A204.1 (cell line): ENCODE measurements around the gene ALPK1.
"Not testable (repeated sequence)": the region's sequence is repeated elsewhere in the genome, so short reads cannot be mapped to it uniquely, and the experiment has no call there.

Source experiments
- FAIRE-seq: peaks from 2 replicates; lab custom pipeline; 2012; peaks lifted over from hg19 to GRCh38; lab: Jason Lieb, UNC

ALPK1 gene

DNA sequence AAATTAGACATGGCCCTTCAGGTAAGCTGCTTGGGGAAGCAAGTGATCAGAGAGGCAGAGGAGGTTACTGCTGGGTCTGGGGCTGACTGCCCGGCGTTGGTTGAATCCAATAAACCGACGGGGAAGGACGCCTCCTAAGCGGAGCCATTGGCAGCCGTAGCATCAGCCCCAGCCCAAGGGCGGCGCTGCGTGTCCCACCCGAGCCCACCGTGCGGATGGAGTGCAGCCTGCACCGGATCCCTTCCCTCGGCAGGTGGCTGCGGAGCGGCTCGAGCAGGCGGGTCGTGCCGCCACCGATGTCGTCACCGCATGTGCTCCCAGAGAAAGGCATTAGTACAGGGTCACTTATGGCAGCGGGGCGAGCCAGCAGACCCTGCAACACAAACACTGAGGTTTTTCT is 82.1 kb downstream of the ALPK1 start:
- FAIRE-seq, result no peak

DNA sequence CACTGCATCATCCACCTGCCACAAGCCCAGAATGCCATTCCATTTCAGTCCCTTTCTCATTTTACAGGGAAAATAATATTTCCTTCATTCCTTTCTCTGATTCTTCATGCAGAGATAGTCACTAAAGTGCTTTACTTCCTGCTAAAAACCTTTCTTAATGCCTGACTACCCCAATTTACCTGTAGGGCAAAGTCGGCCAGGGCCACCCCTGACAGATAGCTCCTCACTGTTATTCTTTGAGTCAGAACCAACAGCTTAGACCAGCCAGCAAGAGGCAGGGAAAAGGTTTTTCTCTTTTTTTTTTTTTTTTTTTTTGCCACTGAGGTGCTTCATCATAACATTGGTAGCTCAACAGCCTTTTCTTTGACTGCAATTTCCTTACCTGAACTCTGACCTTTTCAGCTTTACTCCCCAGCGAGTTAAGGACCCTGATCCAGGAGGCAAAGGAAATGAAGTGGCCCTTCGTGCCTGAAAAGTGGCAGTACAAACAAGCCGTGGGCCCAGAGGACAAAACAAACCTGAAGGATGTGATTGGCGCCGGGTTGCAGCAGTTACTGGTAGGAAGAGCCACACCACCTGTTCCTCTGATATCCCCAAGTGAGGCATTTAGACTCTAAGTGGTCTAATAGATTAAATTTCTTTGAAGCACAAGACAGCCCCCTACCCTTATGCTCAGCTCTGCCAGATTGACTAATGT is 85.0 kb downstream of the ALPK1 start:
- FAIRE-seq, result no peak

DNA sequence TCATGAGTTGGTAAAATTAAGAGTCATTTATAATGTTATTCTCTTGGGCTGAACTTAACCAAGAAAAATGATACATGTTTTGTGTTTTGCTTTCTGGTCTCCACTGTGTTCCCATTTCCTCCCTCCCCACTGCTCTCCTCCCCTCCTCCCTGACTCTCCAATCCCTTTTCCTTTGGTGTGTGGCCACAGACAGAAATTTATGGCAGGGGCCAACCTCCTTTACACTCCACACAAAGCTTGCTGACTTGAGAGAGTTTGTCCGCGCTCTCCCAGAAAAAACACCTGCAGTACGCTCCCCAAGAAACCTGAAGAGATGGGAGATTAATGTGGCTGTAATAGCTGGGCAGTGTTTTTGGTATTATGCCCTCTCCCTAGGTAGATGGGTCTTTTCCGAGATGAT is 88.9 kb downstream of the ALPK1 start:
- no peak for FAIRE-seq

DNA sequence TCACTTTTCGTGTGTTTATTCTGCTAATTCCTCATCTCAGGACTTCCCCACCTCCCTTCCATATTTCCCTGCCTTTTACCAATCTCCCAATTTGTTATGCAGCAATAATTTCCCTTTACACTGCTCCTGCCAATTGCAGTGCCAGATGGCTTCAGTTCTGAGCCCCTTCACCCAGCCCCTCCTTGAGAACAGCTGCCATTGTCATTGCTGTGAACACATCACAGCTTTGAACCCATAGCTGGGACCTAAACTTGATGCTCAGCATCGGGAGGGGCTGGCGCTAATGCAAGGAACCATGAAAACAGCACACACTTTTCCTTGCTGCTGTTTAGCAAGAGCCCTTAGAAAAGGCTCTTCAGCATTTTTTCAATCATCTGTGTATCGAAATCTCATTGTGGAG is 104.9 kb downstream of the ALPK1 start:
- no peak for FAIRE-seq

DNA sequence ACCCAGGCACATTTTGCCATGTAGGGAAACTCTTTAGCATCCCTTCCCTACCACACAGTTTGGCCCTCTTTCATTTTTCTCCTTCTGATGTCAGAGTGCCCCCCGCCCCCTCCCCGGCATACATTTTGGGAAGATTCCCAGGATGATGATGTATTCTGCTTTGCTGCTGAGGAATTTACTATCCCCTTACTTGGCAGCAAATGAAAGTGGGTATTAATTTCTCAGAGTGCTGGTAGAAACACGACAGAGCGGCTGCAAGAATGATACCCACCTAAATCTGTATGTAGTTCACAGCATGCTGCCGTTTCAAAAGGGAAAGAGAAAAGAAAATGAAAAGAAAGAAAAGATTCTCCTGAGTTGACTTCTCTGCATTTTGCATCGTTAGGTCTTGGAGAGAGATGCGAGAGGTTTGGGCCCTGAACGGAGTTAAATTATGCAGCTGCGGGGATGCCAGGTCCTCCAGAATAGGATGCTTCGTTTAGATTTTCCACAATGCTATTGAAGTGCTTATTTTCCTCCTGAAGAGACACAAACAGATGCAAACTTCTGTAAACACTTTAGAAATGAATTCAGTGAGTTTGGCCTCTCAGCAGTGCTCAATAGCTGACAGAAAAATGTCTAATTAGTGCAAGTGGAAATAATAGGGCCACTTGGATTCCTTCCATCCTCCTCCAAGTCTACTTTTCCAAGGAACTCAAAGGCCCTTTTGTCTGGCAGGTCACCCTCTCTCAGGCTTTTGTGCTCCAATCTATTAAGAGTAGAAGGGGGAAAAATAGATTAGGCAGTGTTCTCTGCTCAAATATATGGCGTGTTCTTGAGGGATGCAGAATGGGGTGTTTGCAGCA is 106.2 kb downstream of the ALPK1 start:
- no peak for FAIRE-seq

DNA sequence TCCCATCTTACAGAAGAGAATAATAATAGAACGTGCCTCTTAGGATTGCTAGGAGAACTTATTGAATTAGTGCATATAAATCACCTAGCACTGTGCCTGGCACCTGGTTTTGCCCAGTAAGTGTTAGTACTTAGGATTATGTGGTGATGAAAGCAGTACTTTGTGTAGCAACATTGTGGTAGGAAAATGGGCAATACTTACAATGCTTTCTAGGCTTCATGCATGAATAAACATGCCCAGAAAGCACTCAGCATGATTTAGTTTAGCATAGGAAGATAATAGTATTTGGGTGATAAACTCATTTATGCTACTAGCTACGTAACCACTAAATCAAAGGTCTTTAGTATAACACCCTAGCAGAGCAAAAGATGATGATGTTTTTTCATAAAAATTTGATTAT is 113.2 kb downstream of the ALPK1 start:
- no peak for FAIRE-seq

DNA sequence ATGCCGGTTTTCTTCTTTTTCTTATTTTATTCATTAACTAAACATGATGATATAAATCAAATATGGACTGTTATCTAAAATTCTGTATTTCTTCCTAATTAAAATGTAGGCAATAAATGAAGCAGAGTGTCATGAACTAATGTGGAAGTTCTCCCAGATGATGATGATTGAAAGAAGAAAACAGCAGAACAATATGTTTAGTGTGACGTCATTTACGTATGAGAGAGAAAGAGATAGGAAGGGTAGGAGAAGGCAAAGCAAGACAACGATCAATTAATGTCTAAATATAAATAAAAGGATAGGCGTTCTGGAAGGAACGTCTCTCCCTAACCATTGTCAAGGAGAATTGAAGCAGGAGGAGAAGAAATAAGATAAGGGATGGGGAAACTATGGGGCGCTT is 113.6 kb downstream of the ALPK1 start:
- no peak for FAIRE-seq

DNA sequence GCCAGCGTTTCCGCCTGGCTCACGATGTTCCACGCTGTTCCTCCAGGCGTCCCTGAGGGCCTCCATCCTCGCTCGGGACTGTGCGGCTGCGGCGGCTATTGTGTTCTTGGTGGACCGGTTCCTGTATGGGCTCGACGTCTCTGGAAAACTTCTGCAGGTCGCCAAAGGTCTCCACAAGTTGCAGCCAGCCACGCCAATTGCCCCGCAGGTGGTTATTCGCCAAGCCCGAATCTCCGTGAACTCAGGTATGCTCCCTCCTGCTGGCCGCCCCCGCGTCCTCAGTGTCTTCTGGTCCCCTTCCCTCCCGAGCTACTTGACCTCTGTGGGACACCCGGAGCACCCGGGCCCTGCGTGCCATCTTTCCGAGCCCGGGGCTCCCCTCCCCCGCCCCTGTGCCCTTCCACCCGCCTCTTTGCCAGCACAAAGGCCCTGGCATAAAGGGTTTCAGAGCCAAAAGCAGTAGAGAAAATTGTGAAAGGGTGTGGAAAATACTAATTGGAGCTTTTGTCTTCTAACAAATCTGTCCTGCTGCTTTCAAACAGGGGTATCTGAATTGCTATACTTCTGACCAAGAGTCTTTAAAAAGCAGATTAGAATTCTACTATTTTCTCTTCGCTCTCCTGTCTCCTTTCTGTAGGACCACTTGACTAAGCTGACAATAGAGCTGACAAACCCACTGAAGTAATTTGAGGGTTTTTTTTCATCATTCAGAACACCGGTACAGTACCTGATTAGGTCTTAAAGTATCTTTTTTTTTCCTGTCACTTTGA is 114.8 kb downstream of the ALPK1 start:
- no peak for FAIRE-seq

DNA sequence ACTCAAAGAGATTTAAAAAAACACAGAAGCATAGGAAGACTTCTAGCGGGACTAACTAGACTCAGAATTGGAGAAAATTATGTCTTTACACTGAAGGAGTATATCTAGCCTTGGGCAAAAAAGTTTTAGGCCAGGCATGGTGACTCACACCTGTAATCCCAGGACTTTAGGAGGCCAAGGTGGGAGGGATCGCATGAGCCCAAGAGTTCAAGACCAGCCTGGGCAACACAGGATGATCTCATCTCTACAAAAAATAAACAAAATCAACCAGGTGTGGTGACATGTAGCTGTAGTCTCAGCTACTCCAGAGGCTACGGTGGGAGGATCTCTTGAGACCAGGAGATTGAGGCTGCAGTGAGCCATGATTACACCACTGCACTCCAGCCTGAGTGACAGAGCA is 119.3 kb downstream of the ALPK1 start:
- no peak for FAIRE-seq

DNA sequence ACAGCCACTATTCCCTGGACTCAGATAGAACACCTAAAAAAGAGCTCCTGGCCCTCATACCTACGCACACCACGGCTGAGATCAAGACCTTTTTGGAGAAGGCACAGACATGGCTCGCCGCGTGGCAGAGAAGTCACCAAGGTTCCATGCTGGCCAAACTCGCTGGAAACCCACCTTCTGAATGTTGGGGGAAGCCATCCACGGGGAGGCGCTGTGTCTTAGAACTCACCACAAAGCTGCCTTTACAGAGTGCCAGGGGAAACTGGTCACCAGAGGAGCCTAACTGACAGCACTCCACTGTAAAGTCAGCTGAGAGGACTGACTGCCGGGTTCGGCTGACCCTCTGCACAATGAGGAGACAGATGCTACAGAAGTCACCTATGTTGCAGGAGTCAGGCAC is 120.9 kb downstream of the ALPK1 start:
- FAIRE-seq, result no peak

DNA sequence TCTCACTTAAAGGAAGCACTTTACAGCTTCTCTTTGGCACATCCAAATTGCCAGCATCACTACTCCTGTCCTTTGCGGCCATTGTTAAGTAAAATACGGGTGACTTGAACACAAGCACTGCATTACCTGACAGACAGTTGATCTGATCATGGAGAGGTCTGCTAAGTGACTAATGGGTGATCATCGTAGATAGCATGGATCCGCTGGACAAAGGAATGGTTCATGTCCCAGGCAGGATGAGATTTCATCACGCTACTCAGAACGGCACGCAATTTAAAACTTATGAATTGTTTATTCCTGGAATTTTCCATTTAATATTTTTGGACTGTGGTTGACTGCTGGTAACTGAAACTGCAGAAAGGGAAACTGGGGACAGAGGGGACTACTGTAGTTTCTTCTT is 124.7 kb downstream of the ALPK1 start:
- no peak for FAIRE-seq

DNA sequence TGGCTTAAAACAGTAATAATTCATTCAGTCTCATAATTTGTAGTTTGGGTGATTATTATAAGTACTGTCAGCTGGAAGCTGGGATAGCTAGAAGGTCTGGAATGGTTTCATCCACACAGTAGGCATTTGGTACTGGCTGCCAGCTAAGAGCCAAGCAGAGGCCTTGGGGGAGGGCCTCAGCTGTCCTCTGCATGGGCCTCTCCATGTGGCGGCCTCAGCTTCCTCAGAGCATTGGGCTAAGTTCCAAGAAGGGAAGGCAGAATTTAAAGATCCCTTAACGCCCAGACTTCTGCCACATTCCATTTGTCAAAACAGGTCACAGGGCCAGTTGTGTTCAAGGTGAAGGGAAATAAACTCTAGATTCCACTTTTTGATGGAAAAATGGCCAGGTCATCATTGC is 125.5 kb downstream of the ALPK1 start:
- FAIRE-seq, result no peak

DNA sequence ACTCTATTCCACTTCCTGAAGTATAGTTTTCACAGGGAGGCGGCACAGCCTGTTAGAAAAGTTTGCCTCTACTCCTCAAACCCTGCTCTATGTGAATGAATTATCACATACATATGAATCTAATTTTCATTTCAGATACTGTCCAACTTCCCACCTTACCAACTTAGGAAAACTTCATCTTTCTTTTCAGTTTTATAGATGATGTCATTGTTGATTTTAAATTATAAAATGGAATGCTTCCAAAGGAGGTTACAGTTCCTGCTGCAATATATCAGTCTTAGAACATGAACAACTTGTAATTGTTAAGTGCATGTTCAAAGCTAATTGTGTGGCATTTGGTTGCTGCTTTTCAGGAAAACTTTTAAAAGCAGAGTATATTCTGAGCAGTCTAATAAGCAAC is 126.4 kb downstream of the ALPK1 start:
- no peak for FAIRE-seq

DNA sequence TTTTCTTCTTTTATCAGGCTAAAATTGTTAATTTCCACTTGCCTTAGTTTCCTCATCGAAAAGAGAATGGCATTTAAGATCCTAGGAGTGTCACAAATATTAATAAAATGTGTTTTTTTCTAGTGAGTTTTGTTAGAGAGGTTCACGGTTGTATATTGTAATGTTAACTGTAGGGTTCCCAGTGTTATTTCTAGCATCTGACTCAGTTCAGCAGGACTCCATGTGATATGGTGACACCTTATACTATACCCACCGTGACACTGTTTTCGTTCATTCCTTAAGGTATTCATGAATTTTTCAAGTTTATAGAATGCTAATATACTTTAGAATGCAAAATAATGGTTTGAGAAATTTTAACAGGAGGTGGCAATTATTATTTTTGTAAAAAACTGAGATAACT is 128.7 kb downstream of the ALPK1 start:
- no peak for FAIRE-seq

DNA sequence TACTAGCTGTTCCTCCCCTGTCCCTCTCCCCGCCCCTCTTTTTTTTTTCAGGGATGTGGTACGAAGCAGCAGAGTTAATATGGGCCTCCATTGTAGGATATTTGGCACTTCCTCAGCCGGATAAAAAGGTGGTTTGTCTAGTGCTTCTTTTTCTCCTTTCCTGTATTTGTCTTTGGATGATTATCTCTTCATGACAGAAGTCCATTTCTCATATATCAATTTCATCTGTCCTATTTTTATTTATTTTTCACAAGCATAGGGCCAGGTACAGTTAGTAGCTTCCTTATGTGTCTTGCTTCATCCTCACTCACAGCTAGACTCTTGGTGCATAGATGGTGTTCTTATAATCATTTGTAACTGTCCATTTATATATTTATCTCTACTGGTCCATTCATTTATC is 129.2 kb downstream of the ALPK1 start:
- no peak for FAIRE-seq

DNA sequence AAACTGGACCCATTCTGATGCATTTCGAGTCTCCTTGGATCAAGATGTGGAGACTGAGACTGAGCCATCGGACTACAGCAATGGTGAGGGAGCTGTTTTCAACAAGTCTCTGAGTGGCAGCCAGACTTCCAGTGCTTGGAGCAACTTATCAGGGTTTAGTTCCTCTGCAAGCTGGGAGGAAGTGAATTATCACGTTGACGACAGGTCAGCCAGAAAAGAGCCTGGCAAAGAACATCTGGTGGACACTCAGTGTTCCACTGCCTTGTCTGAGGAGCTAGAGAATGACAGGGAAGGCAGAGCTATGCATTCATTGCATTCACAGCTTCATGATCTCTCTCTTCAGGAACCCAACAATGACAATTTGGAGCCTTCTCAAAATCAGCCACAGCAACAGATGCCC is 134.0 kb downstream of the ALPK1 start:
- FAIRE-seq, result no peak

DNA sequence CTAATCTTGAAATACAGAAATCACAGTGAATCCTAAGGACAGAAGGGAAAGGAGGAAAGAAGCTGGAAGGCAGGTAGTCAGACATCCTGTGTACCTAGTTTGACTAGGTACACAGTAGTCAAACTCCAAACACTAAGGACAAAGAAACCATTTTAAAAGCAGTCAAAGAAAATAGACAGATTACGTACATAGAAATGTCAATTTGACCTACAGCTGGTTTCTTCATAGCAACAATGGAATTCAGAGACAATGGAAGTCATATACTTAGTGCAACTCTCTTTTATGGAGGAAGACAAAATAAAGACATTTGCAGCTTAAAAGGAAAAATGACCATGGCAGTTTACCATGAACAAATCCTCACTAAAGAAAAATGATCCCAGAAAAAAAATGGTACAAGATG is 139.8 kb downstream of the ALPK1 start:
- no peak for FAIRE-seq

DNA sequence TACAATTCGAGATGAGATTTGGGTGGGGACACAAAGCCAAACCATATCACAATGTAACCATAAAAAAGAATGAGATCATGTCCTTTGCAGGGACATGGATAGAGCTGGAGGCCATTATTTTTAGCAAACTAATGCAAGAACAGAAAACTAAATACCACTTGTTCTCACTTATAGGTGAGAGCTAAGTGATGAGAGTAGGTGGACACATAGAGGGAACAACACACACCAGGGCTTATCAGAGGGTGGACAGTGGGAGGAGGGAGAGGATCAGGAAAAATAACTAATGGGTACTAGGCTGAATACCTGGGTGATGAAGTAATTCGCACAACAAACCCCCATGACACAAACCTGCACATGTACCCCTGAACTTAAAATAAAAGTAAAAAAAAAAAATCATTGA is 145.1 kb downstream of the ALPK1 start:
- FAIRE-seq, result not testable (repeated sequence)

DNA sequence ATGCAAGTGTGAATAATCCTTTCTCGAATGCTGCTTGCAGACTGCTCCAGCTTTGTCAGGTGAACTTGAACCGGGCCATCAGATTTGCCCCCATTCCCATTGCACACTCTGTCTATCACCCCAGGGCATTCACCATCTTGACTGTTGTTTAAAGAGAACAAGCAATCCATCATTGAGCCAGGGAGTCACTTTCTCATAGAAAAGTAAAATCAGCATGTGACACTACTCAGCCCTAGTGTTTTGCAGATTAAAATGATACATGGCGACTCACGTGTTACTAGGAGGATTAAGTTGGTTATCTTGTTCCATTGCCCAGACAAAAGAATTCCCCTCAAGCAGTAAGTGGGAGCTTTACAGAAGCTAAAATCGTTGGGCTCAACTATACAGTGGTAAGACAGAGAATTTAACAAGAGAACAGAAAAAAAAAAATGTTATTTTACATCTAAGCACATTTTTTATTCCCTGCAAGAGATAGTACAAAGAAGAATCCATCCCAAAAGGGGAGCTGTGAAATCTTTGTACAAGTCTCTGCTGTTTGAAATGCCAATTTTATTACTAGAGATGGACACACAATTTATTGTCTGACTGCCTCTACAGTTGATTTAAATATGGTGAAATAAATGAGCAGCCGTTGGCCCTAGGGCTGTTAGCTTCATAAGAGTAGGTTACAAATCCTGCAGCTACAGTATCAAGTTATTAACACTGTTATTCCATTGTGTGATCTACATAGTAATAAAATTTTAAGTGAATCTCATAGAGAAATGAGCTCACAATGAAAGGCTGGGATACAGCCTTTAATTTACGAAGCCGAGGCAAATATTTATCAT is 151.3 kb downstream of the ALPK1 start:
- no peak for FAIRE-seq

DNA sequence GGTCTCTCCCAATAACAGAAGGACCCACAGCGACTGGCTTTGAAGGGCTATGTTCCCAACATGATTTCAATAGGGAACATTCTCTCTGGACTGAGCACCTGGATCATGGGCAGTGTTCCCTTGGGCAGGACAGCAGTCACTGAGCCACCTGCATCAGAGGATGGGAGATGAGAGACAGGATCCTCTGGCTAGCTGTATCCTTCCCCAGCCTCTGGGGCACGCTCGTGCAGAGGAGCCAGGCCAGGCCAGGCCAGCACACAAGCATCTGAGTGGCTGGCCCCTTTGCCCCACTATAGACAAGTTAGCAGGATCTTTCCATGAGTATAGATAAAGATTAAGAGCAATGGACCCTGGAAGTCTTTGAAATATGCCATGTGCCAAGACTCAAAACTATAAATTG is 152.5 kb downstream of the ALPK1 start:
- no peak for FAIRE-seq

DNA sequence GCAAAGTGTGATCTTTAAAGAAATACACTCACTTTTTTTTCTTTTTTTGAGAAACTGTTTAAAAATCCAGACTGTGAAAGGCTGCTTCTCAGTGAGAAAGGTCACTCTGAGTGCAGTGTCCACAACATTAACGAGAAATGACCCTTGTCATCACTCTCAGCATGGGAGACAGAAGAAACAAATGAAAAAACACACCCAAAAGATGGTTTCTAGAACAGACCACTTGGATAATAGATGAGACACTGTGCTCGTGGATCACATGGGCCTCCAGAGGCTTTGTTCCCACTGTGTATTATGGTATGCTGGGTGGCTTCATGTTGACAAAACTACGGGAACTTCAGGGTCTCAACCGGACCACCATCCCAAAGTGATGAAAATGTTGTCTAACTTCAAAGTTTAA is 153.9 kb downstream of the ALPK1 start:
- FAIRE-seq, result no peak

DNA sequence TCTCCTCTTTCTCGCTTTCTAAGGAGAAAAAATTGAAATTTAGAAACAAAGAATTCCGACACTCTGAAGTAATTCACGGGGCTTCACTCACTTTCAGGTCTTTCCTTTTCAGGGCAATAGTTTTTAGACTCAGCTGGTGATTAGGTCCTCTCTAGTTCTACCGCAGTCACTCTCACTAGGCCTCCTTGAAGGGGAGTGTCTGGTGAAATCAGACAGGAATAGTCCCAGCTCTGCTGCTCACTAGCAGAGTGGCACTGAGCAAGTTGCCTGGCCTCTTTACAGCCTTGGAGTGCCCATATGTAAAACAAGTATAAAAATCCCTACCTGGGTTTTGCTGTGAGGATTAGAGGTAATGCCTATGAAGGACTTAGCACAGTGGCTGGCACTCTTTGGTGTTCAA is 154.7 kb downstream of the ALPK1 start:
- FAIRE-seq, result no peak
